C4-2B (cell line): ENCODE data around the gene PARVG.

ENCODE experiments used
- ZFX ChIP-seq: fragments of 450-650 bp; IDR thresholded peaks from 2 replicates; pipeline ENCODE4 v1.6.1; 2017
- TF ChIP-seq, protein P1 (sequence below): fragments of 450-650 bp; conservative IDR thresholded peaks from 2 replicates; pipeline ENCODE4 v1.5.1; 2017; ENCODE audit warnings: mild to moderate bottlenecking

DNA sequence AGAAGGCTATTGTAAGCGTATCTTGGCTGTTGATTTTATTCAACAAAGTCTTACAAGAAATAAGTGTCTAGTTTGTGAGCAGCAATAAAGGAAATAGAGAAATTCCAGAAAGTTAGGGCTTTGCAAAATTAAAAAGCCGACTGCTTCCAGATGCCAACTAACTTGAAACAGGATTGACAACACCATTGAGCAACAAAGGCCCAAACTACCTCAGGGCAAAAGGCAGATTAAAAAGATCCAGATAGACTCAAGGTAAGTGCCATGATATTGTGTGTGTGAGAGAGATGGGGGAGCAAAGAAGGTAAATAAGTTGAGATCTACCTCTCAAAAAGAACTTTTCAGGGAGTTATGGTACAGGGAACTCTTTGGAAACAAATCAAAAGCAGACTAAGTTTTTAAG, 49.1 kb downstream of the PARVG start:
- TF ChIP-seq, protein P1, sequence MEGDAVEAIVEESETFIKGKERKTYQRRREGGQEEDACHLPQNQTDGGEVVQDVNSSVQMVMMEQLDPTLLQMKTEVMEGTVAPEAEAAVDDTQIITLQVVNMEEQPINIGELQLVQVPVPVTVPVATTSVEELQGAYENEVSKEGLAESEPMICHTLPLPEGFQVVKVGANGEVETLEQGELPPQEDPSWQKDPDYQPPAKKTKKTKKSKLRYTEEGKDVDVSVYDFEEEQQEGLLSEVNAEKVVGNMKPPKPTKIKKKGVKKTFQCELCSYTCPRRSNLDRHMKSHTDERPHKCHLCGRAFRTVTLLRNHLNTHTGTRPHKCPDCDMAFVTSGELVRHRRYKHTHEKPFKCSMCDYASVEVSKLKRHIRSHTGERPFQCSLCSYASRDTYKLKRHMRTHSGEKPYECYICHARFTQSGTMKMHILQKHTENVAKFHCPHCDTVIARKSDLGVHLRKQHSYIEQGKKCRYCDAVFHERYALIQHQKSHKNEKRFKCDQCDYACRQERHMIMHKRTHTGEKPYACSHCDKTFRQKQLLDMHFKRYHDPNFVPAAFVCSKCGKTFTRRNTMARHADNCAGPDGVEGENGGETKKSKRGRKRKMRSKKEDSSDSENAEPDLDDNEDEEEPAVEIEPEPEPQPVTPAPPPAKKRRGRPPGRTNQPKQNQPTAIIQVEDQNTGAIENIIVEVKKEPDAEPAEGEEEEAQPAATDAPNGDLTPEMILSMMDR = no peak
- no peak for TF ChIP-seq ZFX
